CD4-positive, alpha-beta T cell treated with Interleukin-6 at 100 ng/mL for 8 hours (primary cell): ENCODE results near the gene RPS6KA2.
A peak's percentile ranks its signal among the peaks of the same experiment; 100 is the strongest.

Source experiments
- DNase-seq: peaks from one replicate; pipeline ENCODE4 v3.0.0-alpha.2; 2020; ENCODE audit warnings: mixed read lengths, low spot score

RPS6KA2 gene

DNA sequence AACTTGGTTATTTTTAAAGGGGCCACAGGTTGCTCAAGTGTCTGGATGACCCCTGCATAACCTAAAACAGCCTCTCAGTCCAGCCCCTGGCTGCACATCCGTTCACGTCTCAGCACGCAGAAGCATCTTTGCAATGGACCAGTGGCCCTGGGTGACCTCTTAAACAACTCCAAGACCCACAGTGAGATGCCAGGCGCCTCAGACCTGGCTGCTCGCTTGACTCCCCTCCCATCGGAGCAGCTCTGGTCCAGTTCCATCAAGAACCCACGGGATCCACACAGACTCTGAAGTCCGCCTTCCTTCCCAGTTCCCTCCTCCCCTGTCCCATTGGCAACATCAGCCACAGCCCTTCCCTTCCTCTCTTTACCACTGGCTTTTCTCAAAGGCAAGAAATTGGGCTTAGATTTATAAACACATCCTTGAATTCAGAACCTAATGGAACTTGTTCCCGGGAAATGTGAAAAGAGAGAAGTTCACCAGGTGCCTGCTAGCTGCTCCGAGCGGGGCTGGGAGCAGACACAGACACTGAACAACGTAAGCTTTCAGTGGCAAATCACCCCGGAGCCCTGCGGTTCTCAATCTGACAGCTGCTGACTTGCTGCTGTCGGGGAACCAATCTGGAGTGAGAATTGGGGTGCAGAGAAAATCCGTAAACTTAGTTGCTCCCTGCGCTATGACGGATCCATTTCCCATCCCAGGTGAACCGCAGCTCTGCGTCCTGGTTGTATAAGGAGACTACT, 204.7 kb downstream of the RPS6KA2 start:
- DNase-seq = no peak

DNA sequence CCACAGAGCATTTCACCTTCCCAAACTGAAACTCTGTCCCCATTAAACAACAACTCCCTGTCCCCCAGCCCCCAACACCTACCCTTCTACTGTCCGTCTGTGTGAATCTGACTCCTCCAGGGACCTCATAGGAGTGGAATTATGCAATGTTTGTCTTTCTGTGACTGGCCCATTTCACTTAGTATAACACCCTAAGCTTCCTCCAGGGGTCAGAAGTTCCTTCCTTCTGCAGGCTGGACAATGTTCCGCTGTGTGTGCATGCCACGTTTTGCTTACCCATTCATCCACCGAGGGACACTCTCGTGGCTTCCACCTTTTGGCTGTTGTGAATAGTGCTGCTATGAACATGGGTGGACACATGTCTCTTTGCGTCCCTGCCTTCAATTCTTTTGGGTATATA, 206.7 kb downstream of the RPS6KA2 start:
- DNase-seq = no peak

DNA sequence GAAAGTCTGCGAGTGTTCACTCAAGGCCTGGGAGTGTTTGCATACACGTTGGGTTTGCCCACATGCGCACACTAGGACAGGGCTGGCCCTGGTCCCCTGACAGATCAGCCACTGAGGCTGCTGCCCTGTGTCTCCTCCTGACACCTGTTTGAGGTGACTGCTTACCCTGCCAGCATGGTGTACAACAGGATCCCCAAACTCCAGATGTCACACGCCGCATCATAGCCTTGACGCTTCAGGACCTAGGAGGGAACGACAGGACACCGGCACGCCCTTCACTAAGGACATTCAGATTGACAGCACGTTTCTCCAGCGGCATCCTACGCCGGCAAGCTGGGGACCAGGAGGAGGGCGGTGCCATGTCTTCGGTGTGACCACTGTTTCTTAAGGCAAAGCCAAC, 207.3 kb downstream of the RPS6KA2 start:
- DNase-seq = no peak

DNA sequence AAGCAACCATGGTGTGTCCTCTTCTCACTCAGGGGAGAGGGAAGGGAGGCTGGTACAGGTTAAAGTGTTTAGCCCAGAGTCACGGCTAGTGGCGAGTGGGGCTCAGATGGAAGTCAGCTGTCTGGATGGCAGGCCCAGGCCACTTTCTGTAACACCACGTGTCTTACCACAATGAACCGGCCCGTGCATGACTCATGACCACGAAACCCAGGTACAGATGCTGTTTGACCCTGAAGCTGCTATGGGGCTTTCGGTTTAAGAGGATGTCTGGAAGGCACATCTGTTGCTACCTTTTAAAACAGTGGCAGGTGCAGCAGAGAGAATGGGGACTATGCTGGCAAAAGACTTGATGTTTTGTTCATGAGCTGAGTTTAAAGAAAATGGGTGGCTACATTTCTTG, 207.8 kb downstream of the RPS6KA2 start:
- DNase-seq = peak; percentile 76

DNA sequence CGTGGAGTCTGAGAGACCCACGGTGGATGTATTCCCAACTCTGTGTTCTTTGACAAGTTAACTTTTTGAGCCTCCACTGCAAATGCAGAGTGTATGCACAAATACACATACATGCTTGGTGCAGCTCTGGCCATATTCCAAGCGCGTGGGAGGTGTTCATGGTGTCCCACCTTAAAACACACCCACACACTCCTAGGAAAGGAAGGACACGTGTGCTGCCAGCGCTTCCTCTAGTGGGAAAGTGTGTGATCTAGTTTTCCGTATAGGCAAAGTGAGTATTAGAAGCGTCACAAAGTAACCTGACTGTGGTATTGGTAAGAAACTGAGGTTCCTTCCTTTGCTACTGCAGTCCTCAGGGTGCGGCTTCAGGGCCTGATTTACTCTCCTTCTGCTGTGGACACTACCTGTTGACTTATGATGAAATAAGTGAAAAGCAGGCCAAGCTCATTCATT, 208.3 kb downstream of the RPS6KA2 start:
- no peak for DNase-seq

DNA sequence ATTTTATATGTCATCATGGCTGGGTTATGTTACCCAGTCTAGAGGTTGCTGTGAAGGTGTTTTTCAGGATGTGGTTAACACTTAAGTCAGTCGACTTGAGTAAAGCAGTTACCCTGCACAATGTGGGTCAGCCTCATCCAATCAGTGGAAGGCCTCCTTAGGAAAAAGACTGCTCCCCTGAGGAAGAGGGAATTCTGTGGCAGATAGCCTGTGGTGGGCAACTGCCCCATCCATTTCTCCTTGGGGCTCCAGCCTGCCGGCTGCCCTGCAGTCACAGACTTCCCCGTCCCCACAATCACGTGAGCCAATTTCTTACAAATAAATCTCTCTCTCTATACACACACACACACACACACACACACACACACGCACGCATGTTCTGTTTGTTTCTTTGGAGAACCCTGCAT, 209.8 kb downstream of the RPS6KA2 start:
- DNase-seq = peak; percentile 79

DNA sequence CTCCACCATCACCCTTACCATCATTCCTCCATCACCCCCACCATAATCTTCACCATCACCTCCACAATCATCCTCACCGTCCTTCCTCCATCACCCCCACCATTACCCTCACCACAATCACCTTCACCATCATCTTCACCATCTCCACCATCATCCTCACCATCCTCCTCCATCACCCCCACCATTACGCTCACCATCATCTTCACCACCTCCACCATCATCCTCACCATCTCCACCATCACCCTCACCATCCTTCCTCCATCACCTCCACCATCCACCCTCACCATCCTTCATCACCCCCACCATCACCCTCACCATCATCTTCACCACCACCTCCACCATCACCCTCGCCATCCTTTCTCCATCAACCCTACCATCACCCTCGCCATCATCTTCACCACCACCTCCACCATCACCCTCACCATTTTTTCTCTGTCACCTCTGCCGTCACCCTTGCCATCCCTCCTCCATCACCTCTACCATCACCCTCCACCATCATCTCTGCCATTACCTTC, 211.2 kb downstream of the RPS6KA2 start:
- DNase-seq = no peak

DNA sequence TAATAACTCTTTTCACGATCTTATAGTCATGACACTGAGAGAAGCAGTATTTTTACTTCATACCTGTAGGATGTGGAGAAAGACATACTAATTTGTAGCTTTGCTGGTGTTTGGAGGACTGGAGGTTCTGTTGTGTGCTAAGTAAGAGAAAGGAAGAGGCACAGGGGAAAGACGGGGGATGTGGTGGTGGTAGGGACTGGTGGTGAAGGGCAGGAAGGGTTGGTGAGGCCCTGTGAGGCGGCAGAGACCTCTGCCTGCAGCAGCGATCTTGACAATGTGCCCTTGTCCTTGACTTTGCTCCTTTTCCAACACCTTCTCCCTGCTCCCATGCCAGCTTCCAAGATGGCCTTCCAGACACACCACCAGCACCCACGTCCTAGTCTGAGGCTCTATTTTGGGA, 211.7 kb downstream of the RPS6KA2 start:
- peak; percentile 79 for DNase-seq

DNA sequence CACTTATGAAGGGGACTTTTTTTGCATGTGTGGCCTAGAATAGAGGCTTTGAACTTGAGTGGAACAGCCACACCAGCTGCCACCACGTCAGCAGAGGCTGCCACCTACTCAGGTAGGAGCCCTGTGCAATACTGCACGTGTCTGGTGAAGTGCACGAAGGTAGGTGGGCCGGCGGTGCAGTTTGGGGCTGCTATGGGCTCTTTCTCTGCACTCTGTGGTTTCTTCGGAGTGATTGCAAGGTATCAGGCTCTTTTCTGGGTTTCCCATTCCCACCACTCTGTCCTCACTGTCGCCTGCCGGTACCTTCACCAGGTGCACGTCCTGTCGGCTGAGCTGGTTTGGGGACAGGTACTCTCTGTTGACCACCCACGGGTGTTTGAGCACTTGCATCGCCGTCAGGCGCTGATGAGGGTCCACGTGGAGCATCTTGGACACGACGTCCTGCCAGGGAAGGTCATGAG, 213.5 kb downstream of the RPS6KA2 start:
- DNase-seq = no peak

DNA sequence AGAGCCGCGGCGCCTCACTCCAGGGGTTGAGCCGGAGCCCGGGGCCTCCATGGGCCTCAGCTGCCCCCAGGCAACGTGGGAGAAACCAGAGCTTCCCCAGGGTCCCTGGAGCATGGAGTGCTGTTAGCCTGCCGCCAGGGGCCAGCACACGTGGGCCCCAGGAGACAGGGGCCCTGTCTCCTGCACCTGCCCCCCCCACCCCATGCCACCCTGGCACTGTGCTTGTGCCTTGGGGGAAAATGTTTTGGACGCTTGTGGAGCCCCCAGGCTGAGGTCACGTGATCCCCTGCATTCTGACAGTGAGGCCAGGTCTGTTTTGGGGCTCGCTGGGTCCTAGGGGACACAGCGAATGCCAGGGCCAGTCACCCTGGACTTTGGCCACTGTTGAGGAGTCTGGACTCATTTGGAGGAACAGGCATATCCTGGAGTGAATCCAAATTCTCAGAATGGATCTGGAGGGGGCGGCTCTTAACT, 214.1 kb downstream of the RPS6KA2 start:
- DNase-seq = no peak

DNA sequence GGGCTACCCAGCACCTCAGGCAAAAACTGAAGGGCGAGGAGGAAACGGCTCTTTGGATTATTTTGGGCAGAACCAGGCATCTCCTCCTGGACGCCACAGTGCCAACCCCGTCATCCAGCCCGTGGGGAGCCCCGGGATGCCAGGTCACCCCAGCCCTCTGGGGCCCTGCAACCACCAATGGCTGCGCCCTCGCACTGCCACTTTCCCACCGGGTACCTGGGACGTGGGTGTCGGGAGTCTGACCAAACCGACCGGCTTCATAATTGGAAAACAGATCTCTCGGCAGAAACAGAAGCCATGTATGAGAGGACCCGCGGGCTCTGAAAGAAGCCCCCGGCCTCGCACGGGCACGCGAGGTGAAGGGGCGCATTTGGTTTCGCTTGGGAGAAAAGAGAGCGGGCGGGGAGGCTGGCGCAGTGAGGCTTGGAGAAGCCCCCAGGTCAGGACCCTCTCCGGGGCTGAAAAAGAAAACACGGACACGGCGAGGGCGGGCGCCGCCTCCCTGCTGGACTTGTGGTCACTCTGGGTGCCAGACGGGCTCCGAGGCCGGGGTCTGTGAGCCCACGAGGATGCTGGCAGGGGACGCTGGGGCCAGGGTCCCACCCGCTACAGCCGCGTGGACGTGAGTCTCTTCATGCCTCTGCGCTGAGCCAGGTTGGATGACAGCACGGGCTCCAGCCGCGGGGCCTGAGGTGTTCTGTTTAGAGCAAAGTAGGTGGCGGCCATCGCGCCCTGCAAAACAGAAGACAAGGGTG, 214.7 kb downstream of the RPS6KA2 start:
- no peak for DNase-seq

DNA sequence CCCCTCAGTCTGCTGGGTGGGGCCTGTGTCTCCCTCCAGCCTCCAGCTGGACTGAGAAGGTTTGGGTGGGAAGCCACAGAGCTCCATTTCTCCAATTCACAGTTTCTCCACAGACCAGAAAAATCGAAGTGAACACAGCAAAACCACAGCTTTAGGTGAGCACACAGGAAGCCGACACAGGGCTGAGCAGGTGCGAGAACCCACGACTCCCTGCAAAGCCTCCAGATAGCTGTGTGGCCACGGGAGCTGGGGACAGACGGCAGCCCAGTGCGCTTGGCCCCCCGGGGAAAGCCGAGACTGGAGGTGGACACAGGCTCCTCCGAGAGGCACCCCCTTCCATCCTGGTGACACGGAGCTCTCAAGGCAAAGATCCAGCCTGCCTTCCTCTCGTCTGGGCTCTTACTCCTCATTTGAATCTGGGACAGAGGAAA, 215.3 kb downstream of the RPS6KA2 start:
- peak; percentile 70 for DNase-seq

DNA sequence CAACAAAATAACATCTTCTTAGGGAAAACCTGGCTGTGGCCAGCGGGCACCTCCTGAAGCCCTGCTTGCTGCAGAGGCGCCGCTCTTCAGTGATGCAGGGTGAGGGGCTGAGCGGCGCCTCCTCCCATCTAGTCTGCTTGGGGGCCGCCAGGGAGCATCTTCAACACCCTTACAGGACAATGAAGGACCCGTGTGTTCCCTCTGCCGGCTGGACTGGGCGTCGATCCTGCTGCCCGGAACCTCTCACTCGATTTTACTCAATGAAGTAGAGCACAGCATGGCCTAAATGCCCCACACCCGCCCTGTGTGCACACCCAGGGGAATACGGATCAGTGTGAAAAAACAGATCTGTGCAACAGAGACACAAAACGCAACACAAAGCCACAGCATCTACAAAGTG, 215.8 kb downstream of the RPS6KA2 start:
- no peak for DNase-seq

DNA sequence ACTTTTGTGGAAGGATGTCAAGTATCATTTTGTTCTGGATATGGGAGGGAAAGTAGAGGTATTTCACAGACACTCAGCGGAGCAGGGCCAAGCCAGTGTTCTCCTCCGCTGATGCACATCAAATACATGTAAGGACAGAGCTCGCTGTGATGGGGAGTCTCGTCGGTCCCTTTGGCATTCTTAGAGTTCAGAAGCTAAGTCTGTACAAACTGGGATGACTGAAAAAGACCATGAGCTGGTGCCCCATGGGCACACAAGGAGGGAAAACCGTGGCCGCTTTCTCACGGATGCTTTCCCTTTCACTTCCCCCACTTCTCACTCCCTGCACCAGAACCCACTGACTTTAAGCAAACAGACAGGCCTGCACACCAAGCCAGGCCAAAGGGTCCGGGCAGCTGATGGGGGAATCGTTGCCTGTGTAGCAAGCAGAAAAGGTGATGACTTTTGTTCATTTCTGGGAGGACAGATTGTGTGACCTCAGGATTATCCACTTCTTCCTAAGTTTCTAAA, 216.6 kb downstream of the RPS6KA2 start:
- DNase-seq = no peak

DNA sequence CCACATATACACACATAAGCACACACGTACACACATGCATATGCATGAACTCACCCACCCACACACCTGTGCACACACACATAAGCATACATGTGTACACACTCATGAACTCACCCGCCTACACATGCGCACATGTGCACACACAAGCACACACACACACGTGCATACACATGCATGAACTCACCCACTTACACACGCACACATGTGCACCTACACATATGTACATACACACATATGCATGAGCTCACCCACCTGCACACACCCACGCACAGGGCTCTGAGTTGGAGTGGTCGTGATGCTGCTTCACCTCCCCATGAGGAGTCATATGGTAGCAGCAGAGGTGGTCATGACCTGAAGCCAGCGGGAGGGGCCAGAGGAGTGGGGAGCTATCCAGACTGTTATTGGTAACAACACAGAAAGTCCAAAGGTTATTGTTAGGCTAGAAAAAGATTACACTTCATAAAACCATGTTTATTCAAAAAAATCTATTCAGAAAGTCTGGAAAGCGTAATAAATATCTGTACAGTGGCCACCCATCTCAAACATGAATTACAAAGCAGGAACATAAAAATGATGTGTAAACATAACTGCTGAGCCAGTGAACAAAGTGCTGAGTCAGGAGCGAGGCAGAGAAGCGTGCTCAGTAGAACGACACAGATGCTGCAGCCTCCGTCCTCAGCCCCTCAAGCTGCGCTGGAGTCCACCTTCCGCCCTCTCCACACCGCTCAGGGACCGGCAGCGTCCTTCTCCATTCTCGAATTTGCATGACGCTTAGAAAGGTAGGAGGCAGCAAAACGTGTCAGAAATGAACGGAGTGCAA, 217.9 kb downstream of the RPS6KA2 start:
- no peak for DNase-seq

DNA sequence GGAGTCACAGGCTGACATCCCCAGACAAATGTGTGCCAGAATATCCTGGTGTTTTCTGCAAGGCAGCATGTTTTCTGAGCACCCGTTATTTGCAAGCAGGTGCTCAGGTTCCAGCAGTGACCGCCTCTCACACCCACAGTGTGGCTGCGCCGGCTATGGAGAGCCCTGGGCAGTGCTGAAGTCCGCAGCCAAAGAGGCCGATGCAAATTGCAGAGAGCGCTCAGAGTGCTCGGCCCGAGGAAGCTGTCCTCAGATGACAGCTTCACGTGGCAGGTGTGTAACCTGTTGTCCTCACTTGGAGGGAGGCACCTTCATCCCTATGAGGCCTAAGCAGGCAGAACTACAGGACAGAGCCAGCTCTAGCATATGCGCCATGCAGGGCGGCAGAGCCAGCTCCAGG, 220.9 kb downstream of the RPS6KA2 start:
- DNase-seq = no peak

DNA sequence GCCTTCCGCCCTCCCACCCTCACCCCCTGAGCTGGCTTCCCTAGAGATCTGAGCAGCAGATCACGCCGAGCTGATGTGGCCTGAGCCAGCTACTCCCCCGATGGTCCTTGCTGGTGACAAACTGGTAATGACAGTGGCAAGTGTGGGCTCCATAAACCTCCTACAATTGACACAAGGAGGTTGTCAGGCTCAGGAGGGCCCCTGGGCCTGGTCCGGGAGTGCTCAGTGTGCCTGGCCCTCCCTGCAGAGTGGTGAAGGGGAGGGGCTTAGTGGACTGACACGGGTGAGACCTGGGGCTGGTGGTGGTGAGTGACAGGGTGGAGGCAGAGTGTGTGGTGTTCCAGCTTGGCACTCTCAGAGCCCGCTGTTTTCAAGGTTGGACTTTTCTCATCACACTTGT, 221.7 kb downstream of the RPS6KA2 start:
- DNase-seq = no peak

DNA sequence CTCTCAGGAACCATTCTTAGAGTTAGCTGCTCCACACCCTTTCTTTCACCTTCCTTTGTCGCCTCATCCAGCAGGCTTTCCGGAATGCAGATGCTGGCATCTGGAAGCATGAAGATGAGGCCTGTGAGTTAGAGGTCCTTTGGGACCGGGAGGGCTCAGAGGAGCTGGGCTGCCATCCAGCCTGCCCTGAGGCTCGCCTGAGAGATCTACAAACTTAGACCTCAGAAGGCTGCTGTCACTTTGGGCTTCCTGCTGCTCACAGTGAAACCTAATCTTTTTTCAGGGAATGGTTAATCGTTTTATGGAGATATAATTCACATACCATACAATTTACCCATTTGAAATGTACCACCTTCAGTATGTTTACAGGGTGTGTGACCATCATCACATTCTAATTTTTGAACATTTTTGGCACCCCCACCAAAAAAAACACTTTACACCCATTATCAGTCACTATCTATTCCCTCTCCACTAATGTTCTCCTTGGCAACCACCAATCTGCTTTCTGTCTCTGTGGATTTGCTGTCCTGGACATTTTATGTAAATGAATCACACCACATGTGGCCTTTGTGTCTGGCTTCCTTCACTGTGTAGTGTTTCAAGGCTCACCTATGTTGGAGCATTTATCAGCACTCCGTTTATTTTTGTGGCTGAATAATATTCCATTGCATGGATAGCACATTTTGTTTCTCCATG, 224.3 kb downstream of the RPS6KA2 start:
- DNase-seq = no peak

DNA sequence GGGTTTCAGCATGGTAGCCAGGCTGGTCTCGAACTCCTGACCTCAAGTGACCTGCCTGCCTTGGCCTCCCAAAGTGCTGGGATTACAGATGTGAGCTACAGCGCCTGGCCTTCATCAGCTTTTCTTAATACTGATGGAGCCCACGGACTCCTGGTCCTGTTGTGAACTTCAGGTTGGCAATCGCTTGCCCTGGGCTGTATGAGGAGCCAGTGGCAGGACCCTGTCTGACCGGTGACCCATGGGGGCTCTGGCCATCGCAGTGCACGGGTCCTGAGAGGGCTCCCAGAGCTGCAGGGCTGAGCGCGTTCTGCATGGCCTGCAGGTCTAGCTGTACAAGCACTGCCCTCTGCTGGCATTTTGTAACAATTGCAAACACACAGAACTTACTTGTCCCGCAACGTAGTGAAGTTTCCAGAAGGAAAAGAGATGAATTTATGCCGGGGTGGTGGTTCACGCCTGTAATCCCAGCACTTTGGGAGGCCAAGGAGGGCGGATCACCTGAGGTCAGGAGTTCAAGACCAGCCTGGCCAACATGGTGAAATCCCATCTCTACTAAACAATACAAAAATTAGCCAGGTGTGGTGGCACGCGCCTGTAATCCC, 226.3 kb downstream of the RPS6KA2 start:
- DNase-seq = peak; percentile 66

DNA sequence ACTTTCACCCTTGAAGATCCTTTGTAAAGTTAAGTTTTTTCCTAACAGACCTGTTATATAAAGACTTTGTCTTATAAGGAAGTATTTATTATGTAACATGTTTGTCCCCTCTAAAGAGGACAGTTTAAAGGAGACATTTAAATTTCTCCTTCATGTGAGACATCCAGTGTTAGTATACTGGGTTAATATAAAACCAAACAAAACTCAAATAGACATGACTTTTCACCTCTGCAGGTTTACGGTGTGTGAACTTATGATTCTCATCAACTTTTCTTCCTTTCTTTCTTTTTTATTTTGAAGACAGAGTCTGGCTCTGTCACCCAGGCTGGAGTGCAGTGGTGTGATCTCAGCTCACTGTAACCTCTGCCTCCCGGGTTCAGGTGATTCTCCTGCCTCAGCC, 226.9 kb downstream of the RPS6KA2 start:
- DNase-seq = no peak

DNA sequence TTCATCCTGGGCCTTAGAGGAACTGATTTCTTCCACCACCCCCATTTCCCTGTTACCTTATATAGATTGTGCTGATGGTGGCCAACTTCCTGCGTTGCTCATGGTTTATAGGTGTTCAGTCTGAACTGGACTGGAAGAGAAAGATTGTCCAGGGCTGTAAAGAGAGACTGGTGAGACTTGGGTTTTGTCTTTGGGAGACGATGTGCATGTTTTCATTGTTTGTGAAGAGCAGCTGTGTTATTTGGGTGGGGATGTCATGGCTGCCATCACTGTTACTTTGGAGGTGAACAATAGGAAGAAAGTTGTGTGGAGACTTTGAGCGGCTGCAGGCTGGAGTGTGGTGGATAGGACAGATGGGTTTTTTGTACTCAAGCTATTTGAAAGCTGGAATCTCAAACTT, 228.7 kb downstream of the RPS6KA2 start:
- DNase-seq = no peak
